Sciatic nerve (tissue), 2 donors: ENCODE results near the gene CLEC9A. TPM values are rescaled to one million over a fixed set of nuclear protein-coding genes. Genes with fewer than 3 reads are reported as not detected.
A peak's percentile ranks its signal among the peaks of the same experiment; 100 is the strongest.

Experiments
- ATAC-seq: fragments of 200-7000 bp; cut with Tn5 transposase; one replicate; pipeline ENCODE4 v1.9.1; 2020; ENCODE audit warnings: mild to moderate bottlenecking, moderate library complexity
- DNase-seq: peaks from one replicate; pipeline ENCODE4 v3.0.0-alpha.2; 2020; ENCODE audit warnings: low spot score
- intact Hi-C: fragments of 100-400 bp; cut with DNase I; formaldehyde crosslinking; loops from one replicate; pipeline ENCODE4 v1.14.2; 2022
- total RNA-seq: library from RNA; stranded (reverse); fragmentation: NEBNext Ultra II Directional; extraction: Animal tissue kit (Norgen Biotek cat#: 25700); gene quantifications from one replicate; pipeline ENCODE4 v1.2.1, GENCODE V29; 2021
- donor health status: DM: no; HTN: no; CAD: no.
- donor health status: DM: no; HTN: no; CAD: no.

Gene CLEC9A
- total RNA-seq, 1 donor from 2014 or later, result 2.3 TPM

DNA sequence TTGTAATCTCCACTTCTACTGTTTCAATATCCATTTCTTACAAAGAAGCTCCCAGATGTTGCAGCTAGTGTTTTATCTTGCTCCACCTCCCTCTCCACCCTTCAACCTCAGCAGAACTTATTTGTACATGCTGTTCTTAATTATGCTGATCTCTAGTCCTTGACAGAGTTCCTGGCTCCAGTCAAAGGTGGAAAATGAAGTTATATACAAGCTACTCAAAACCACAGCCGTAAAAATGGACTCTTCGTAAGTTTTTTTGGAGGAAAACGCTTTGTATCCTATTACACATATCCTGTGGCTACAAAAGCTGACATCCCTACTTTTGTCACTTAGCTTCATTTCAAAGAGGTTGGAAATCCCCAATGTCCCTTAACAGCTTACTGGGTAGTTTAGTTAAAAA lies 67.0 kb downstream of the CLEC9A start:
- DNase-seq, result no peak
- peak; percentile 66 for ATAC-seq
- intact Hi-C loops, result no loop called here

DNA sequence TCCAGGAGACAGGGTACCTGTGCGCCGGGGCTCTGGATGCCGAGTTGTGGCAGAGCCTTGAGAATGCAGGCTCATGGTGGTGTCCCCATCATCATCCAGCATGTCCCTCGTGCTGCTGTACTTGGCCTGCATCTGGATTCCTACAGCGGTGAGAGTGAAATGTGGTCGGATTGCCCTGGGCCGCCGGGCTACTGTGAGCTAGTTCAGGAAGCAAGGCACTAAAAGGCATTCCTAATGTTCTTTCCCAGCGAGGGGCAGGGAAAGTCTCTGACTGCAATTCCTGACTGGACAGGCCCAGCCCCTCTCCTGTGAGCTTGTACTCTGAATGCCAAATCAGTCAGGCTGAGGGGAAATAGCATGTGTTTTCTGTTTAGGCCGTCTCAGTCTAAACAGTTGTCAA lies 68.3 kb downstream of the CLEC9A start, which contains the start of gene CLEC1A:
Gene CLEC1A (minus strand): TSS at position 195 of the 400 bp plus-strand sequence. CDS start 63 bp downstream, at position 132.
- ATAC-seq (peak; percentile 36), DNase-seq (no peak)
- intact Hi-C loops, result no loop called here

DNA sequence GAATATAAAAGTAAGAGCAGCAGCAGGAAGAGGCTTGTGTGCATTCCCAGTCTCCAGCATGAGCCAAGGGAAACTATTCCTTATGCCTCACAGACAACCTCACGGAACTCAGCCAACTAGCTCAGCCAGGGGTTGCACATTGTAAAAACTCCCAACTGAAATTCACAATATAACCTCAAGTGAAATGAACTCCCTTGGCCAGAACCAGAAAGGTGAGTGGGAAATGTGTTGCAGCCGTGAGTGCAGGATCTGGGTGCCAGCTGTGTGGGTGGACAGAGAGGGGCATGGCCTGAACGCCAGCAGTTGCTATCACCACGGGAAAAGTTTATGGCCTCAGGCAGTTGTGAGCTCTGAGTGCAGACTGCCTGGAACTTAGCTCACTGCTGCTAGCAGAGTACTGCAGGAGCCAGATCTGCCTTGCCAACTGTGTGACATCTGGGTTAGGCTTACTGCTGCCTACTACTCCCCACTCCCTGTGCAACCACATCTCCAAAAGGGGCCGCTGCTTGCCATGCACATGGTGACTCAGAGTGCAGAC lies 70.6 kb downstream of the CLEC9A start:
- intact Hi-C loops, result no loop called here
- DNase-seq, result no peak
- peak; percentile 78 for ATAC-seq

DNA sequence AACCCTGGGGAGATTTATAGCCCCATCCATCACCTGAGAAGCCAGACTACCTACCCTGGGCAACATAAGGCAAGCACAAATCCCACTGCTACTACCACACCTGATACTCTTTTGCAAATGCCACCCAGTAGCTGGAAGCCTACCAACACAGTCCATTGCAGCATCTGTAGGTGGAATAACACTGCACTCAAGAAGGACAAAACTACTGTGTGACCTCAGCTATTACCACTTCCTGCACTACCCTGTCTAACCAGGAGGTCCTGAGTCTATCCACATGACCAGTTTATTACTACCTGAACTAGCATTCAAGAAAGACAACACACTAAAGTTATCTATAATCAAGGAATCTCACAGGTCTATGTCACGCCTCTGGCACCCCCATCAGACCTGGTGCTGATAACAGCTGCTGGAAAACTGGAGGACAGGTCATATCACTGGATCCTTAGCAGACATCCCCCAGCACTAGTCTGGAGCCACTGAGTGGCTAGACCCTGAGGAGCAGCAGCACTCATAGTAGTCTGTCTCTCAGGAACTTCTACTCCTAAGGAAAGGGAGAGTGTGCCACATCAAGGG lies 71.3 kb downstream of the CLEC9A start:
- intact Hi-C loops, result no loop called here
- ATAC-seq, result peak; percentile 31

DNA sequence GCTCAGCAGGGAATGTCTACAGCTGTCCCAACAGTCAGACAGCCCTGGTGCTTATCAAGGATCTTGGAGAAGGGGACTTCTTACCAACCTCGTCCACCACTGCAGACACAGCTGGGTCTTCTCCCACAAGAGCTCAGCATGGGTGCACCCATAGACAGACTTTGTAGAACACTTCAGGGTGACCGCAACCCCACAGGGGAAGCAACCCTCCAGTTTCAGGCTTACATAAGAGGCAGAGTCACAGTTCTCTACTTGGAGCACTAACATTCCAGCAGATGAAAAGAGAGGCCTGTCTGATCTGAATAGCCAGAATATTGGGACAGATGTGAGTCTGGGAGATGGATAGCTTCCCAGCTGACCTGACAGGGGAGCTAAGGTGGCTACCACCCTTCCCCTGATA lies 71.8 kb downstream of the CLEC9A start:
- no peak for ATAC-seq
- intact Hi-C loops, result no loop called here
- DNase-seq, result no peak

More for the DNA sequence above, 71.3 kb downstream of the CLEC9A start:
- no peak for DNase-seq

DNA sequence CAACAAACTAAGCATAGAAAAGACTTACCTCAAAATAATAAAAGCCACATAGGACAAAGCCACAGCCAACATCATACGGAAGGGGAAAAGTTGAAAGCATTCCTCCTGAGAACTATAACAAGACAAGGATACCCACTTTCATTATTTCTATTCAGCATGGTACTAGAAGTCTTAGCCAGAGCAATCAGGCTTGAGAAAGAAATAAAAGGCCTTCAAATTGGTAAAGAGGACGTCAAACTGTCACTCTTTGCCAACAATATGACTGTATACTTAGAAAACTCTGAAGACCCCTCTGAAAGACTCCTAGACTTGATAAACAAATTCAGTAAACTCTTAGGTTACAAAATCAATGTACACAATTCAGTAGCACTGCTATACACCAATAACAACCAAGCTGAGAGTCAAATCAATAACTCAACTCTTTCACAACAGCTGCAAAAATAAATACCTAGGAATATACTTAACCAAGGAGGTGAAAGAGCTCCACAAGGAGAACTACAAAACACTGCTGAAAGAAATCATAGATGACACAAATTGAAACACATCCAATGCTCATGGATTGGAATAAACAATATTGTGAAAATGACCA lies 79.9 kb downstream of the CLEC9A start:
- intact Hi-C loops, result no loop called here
- no peak for ATAC-seq
- DNase-seq, result no peak

DNA sequence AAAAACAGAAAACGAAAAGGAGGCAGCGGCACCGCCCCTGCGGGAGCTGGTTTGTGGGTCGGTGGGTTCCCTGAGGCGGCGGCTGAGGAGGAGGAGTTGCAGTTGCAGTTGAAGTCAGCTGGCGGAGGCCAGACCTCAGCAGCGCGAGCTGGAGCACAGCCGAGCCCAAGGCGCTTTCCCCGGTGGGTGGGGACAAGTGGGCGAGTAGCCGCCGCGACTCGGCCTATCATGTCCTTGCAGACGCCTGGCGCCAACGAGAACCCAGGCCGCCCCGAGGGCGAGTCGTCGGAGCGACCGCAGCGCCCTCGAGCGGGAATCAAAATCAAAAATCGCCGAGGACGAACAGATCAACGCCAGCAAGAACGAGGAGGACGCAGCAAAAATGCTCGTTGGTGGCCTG lies 81.0 kb downstream of the CLEC9A start:
- intact Hi-C loops, result no loop called here
- no peak for DNase-seq

DNA sequence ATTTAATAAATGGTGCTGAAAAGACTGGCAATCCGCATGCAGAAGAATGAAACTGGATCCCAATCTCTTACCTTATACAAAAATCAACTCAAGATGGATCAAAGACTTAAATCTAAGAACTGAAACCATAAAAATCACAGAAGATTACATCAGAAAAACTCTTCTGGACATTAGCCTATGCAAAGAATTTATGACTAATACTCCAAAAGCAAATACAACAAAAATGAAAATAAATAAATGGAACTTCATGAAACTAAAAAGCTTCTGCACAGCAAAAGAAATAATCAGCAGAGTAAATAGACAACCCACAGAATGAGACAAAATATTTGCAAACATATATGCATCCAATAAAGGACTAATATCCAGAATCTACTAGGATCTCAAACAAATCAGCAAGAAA lies 82.6 kb downstream of the CLEC9A start:
- ATAC-seq (no peak), DNase-seq (no peak)
- intact Hi-C loops, result no loop called here

More for the DNA sequence above, 81.0 kb downstream of the CLEC9A start:
- ATAC-seq, result no peak

DNA sequence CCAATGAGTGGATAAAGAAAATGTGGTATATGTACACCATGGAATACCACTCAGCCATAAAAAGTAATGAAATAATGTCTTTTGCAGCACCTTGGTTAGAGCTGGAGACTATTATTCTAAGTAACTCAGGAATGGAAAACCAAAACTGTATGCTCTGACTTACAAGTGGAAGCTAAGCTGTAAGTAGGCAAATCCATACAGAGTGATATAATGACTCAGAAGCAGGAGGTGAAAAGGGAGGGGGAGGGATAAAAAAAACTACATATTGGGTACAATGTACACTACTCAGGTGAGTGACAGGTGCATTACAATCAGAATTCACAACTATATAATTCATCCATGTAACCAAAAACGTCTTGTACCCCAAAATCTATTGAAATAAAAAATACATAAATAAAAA lies 83.4 kb downstream of the CLEC9A start:
- no peak for ATAC-seq
- DNase-seq, result no peak
- intact Hi-C loops, result no loop called here

DNA sequence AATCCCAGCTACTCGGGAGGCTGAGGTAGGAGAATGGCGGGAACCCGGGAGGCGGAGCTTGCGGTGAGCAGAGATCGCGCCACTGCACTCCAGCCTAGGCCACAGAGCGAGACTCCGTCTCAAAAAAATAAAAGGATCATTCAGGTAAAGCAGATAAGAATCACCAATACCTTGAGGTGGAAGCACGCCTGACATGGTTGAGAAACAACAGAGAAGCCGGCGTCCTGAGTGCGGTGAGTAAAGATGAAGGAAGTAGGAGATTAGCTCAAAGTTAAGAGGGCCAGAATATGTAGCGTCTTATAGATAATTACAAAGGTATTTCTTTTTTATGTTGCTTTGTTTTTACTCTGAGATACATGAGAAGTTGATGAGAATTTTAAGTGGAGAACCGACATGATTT lies 84.8 kb downstream of the CLEC9A start:
- ATAC-seq, result no peak
- intact Hi-C loops, result no loop called here

More for the DNA sequence above, 84.8 kb downstream of the CLEC9A start:
- no peak for DNase-seq

Other genes starting within 250 kb of the CLEC9A start
- gene KLRF1, start 203.2 kb upstream of the CLEC9A start, total RNA-seq, result 1.8 TPM
- 32.6 TPM for gene CLEC2B, start 161.3 kb upstream of the CLEC9A start, total RNA-seq
- not detected for gene KLRF2, start 149.2 kb upstream of the CLEC9A start, total RNA-seq
- gene CLEC2A, start 98.3 kb upstream of the CLEC9A start, total RNA-seq, result not detected
- 2.0 TPM for gene CLEC12A, start 59.3 kb upstream of the CLEC9A start, total RNA-seq
- gene CLEC1B, start 31.6 kb upstream of the CLEC9A start, total RNA-seq, result not detected
- not detected for gene CLEC12B, start 20.1 kb upstream of the CLEC9A start, total RNA-seq
- gene CLEC1A, start 68.3 kb downstream of the CLEC9A start, total RNA-seq, result 13.7 TPM
- 32.4 TPM for gene CLEC7A, start 99.5 kb downstream of the CLEC9A start, total RNA-seq
- gene OLR1, start 141.4 kb downstream of the CLEC9A start, total RNA-seq, result 33.1 TPM
- 0.45 TPM for gene TMEM52B, start 148.3 kb downstream of the CLEC9A start, total RNA-seq
- gene GABARAPL1, start 182.2 kb downstream of the CLEC9A start, total RNA-seq, result 167 TPM